GM21360 (cell line): ENCODE measurements around the gene OR52N5.

ENCODE experiments used
- ATAC-seq: cut with Tn5 transposase; IDR thresholded peaks from one replicate; pipeline ENCODE4 v1.9.1; 2021; ENCODE audit warnings: mild to moderate bottlenecking, moderate library complexity; ENCODE audit not compliant: unreplicated experiment

OR52N5 gene

GRCh38 chr11:5726351-5726750, 56.8 kb downstream of the OR52N5 start:
- no peak for ATAC-seq
